Measurements from ENCODE around the gene ATP6V0D1. TPM values are rescaled to one million over a fixed set of nuclear protein-coding genes. Genes with fewer than 3 reads are reported as not detected.

The ATP6V0D1 gene
- total and polyA plus RNA-seq, 2 of the 4 experiments (the other 2 are of a cell fraction), result 112 to 124 TPM

GRCh38 chr16:67438824-67439393 lies 42.0 kb downstream of the ATP6V0D1 start:
- H2AK5ac ChIP-seq (ENCODE audit: low read depth, low read length), result no peak overlapping the region
- no peak overlapping the region for H3K14ac ChIP-seq (replicated peaks; ENCODE audit: low read depth, low read length)
- WGBS, 2 experiments (ENCODE audit: extremely low coverage in 2 of 2, insufficient read length in 1 of 2), result 98% methylated on average over 13 of the region's 19 CpGs; no CpG with 5 or more reads in 1 of the 2 experiments
- no peak overlapping the region for H2BK120ac ChIP-seq (ENCODE audit: low read depth, low read length)
- peaks cover 20% of the 10 kb centered on the region for H4K20me1 ChIP-seq (ENCODE audit: insufficient read depth, low read length)
- H3K4me3 ChIP-seq (ENCODE audit: insufficient read depth, low read depth, low read length), result no peak overlapping the region
- intact Hi-C loops (cut with micrococcal nuclease) (no loop called here), dilution Hi-C loops (cut with HindIII; ENCODE audit: low sequenced_read_pairs, unreplicated experiment) (no loop called here), in situ Hi-C loops (cut with MboI; ENCODE audit: low sequenced_read_pairs) (no loop called here)
- ChIA-PET CTCF (interaction anchor here (0.9 kb wide), 1 partner anchor 9 kb away, joined by 3 read pairs; no protein-coding TSS in a partner anchor), POLR2A (ENCODE audit: unreplicated experiment) (no interaction called here)
- H4K5ac ChIP-seq (ENCODE audit: low read depth, low read length), result no peak overlapping the region
- no peak overlapping the region for H2AK9ac ChIP-seq (replicated peaks; ENCODE audit: low read depth, low read length, poor library complexity)
- H3K23ac ChIP-seq (ENCODE audit: low read depth, low read length), result no peak overlapping the region
- H3K27ac ChIP-seq (ENCODE audit: insufficient read depth, low read length), result no peak overlapping the region
- H3K79me1 ChIP-seq (ENCODE audit: low read depth in 1 of 2, low read length in 2 of 2), result peaks cover 0 to 21% of the 10 kb centered on the region in 2 experiments; a peak in 1 of 4 replicates
- TF ChIP-seq POLR2A (IDR thresholded peaks at IDR 0.05; ENCODE audit: low read depth, low read length), result no peak
- no peak for TF ChIP-seq BHLHE40 (IDR thresholded peaks at IDR 0.05; ENCODE audit: low read depth, low read length)
- no peak for TF ChIP-seq MAFK (IDR thresholded peaks at IDR 0.05; ENCODE audit: low read depth, low read length)
- no peak for TF ChIP-seq NFE2L2 (IDR thresholded peaks at IDR 0.05; ENCODE audit: low read depth, low read length)
- no peak for TF ChIP-seq FOS (IDR thresholded peaks at IDR 0.05; ENCODE audit: low read depth, low read length)
- TF ChIP-seq CTCF (conservative IDR thresholded peaks at IDR 0.05; ENCODE audit: low read depth, low read length), result no peak
- no peak overlapping the region for H3K4ac ChIP-seq (ENCODE audit: low read depth, low read length)
- H3K36me3 ChIP-seq (ENCODE audit: control insufficient read depth, insufficient read depth, low read length), result peaks cover 39% of the 10 kb centered on the region
- DNase-seq, result no peak
- no peak overlapping the region for H2BK15ac ChIP-seq (ENCODE audit: low read depth, low read length)
- no peak overlapping the region for H2BK5ac ChIP-seq (ENCODE audit: low read depth, low read length, poor library complexity, severe bottlenecking)
- H3K18ac ChIP-seq (ENCODE audit: low read depth, low read length), result no peak overlapping the region
- peaks cover 5% of the 10 kb centered on the region; the same call in 1 of the 2 replicates for H3K9me1 ChIP-seq (ENCODE audit: insufficient read depth, low read length)
- no peak overlapping the region for H3K9ac ChIP-seq (ENCODE audit: low read depth, low read length)
- no TSS peak for BruUV-seq (replicated peaks)
- no peak overlapping the region for H3K4me2 ChIP-seq (ENCODE audit: low read depth, low read length)
- H2BK20ac ChIP-seq (ENCODE audit: low read depth, low read length), result no peak overlapping the region
- no peak overlapping the region for H2AFZ ChIP-seq (replicated peaks; ENCODE audit: low read length, poor library complexity)
- no peak overlapping the region for H3K56ac ChIP-seq (ENCODE audit: extremely low read depth, insufficient read depth, low read length)
- no peak overlapping the region for H4K91ac ChIP-seq (ENCODE audit: insufficient read depth, low read depth, low read length)
- no peak for ATAC-seq (ENCODE audit: low read depth)
- H3K9me3 ChIP-seq (ENCODE audit: control insufficient read depth, insufficient read depth, low read length), result no peaks in the 10 kb centered on the region
- H3K4me1 ChIP-seq (ENCODE audit: control insufficient read depth, insufficient read depth, low read length), result peaks cover 13% of the 10 kb centered on the region; the same call in 1 of the 2 replicates
- no peak overlapping the region for H4K8ac ChIP-seq (ENCODE audit: low read depth in 2 of 2, low read length in 2 of 2)
- H3K27me3 ChIP-seq (ENCODE audit: control insufficient read depth, insufficient read depth, low read length), result no peaks in the 10 kb centered on the region
